Putamen (tissue), 1 donor: Measurements from ENCODE around the gene OR9G4.
A peak's percentile ranks its signal among the peaks of the same experiment; 100 is the strongest.

ENCODE experiments used
- DNase-seq: peaks from one replicate; pipeline ENCODE4 v3.0.0-alpha.2; 2016; ENCODE audit warnings: low spot score

Gene OR9G4

DNA sequence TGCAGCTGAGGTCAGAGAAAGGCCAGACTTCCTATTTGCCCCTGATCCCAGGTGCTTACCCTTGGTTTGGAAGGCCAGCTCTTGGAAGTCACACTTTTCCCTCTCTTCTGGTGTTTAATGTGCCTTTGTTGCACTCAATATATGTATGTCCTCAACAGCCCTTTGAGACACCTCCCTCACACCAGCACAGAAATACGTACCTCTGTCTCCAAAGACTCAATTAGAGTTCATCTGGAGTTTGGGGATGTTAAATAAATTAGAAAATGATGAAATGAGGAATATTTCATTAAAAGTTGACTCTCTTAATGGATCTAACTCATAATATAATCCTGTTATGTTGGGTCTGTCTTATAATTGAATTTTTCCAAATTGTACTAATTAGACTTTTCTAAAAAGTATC, at the start of gene OR9G4:
Gene OR9G4, minus strand, starts transcription at position 101 of the 400 bp plus-strand sequence. CDS start 4,931 bp downstream, outside the sequence.
- DNase-seq, result no peak

DNA sequence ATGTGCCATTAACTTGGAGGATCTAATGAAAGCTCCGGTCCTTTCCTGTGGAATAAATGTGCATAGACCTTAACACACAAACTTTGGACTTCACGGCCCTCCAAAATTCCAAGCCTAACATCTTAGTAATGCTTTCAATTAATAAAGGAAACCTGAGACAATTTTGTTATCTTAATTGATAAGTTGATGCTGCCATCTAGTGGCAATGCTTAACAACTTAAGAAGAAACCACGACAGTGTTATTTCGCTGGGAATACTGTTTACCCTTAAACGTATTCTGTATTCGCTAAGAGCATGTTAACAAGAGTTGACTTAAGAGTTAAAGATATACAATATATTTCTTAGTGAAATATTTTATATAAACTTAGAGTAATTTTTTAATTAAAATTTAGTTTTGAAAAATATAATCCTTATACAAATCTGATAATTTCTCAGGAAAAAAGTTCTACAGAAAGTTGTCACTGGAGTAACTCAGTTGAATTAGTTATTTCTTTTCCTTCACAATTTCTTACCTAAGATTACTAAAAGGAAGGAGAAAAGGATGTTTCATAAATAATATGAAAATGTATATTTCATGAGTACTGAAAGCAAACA, 35.0 kb upstream of the OR9G4 start:
- peak; percentile 11 for DNase-seq

DNA sequence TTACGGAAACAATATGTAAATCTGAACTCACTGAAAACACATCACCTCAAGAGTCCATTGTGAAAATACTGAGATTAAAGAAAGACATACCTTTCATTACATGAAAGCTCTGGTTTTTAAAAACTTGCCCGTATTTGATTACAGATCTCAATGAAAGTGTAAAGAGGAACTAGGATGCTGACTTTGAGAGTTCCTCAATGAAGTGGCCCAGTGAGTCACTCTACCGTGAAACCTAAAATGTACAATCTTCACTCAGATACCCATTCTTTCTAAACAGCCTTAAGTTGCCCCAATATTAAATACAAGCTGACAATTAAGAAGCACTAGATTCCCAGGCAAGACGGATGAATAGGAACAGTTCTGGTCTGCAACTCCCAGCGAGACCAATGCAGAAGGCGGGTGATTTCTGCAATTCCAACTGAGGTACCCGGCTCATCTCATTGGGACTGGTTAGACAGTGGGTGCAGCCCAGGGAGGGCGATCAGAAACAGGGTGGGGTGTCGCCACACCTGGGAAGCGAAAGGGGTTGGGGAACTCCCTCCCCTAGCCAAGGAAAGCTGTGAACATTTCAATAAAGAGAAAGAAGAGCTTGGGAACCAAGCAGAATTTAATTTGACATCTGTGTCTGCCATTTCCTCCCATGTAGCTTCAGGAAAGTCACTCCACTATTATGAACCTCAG, 33.8 kb upstream of the OR9G4 start:
- DNase-seq, result no peak

DNA sequence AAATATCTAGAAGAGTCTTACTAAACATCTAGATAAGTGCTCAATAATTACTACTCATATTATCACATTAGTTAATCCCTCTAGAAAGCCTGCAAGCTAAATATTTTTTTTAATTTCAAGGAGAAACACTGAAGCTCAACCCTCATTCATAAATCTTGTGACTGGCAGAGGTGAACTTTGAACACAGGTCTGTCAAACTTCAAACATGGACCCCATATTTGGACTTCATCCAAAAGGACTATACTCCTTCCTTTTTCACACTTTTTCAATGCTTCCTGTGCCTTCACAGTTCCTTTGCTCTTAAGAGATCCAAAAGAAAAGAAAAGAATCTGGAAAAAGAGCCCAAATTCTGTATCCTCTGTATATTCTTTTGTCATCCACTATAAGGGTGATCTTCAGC, 28.3 kb upstream of the OR9G4 start:
- DNase-seq, result no peak

DNA sequence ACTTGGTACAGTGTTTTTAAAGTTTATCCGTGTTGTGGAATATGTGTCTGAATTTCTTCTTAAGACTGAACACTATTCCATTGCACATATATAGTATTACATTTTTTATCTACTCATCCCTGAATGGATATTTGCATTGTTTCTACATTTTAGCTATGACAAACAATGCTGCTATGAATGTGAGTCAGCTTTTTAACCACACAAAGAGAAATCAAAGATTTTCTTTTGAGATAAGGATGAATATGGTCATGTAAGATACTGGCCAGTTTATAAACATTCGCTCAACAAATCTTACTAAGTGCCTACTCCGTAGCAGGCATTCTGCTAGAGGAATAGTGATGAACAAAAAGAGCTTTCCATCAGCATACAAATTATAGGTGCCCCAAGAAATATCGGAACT, 16.5 kb upstream of the OR9G4 start:
- DNase-seq, result no peak

DNA sequence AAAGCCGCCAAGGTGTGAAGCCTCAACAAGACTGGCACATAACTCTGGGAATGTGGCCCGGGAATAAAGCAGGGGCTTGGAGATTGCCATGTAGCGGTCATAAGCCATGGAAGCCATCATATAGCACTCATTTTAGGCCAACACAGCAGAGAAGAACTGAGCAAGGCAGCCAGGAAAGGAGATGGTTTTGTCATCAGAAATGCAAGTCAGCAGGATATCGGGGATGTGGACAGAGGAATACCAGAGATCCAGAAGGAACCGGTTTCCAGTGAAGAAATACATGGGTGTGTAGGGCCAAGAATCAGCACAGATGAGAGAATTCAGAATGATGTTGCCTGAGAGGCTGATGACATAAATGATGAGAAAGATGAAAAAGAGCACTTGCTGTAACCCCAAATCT, 3.0 kb upstream of the OR9G4 start:
- DNase-seq, result no peak

DNA sequence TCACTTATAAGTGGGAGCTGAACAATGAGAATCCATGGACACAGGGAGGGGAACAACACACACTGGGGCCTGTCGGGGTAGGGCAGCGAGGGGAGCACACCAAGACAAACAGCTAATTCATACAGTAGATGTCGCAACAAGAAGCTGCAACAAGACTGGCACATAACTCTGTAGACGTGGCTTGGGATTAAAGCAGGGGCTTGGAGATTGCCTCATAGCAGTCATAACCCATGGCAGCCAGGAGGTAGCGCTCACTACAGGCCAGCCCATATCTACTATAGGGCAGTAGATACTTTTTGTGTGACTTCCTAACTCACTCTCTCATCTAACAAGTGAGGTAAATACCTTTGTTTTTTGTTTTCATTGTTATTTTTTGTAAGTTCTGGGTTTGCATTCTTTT, 1.7 kb upstream of the OR9G4 start:
- DNase-seq, result no peak

DNA sequence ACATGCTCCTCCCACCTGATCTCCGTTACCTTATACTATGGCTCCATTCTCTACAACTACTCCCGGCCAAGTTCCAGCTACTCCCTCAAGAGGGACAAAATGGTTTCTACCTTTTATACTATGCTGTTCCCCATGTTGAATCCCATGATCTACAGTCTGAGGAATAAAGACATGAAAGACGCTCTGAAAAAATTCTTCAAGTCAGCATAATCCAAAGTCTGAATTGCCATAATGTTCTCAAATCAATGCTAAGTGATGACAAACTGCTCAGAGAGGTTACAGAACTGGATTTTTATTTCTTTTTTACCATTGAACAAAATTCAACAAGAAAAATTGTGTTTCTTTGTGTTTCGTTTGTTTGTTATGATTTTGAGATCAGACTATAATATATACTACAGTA, 7.6 kb downstream of the OR9G4 start:
- no peak for DNase-seq

DNA sequence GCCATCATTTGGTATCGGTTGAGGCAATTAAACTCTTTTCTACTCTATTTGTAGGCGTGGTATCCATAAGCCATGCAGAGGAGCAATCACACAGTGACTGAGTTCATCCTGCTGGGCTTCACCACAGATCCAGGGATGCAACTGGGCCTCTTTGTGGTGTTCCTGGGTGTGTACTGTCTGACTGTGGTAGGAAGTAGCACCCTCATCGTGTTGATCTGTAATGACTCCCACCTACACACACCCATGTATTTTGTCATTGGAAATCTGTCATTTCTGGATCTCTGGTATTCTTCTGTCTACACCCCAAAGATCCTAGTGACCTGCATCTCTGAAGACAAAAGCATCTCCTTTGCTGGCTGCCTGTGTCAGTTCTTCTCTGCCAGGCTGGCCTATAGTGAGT, 8.4 kb downstream of the OR9G4 start:
- DNase-seq, result no peak

DNA sequence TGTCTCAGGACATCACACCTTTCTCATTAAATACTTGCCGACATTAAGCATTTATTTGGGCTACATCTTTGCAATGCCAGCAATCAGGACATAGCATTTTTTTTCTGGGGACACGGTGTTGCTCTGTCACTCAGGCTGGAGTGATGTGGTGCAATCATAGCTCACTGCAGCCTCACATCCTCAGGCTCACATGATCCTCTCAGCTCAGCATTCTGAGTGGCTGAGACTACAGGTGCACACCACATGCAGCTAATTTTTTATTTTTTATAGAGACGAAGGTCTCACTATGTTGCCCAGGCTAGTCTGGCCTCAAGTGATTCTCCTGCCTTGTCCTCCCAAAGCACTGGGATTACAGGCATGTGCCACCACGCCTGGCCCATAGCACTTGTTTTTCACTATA, 28.0 kb downstream of the OR9G4 start:
- DNase-seq, result no peak

DNA sequence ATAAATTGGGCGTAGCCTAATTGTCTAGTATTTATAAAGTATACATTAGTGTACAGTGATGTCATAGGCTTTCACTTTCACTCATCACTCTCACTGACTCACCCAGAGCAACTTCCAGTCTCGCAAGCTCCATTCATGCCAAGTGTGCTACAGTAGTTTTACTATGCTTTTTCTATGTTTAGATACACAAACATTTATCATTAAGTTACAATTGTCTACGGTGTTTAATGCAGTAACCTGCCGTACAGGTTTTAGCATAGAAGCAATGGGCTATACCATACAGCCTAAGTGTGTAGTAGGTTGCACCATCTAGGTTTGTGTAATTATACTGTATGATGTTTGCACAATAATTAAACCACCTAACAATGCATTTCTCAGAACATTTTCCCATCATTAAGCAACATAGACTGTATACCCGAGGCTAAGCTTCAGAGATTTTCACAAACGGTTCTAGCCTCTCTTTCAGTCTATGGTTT, 32.1 kb downstream of the OR9G4 start:
- DNase-seq, result no peak

DNA sequence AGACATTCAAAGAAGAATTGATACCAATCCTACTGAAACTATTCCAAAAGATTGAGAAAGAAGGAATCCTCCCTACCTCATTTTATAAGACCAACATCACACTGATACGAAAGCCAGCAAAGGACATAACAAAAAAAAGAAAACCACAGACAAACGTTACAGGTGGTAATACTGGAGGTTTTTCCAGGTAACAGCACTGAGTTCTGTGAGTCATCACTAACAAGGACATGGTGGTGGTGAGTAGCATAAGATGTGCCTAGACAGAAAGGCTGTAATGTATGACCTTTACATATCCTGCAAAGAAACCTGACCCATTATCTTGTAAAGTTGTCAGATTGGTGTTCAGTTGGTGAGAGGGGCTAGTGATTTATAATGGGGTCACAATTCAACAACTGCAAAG, 34.3 kb downstream of the OR9G4 start:
- DNase-seq, result no peak

DNA sequence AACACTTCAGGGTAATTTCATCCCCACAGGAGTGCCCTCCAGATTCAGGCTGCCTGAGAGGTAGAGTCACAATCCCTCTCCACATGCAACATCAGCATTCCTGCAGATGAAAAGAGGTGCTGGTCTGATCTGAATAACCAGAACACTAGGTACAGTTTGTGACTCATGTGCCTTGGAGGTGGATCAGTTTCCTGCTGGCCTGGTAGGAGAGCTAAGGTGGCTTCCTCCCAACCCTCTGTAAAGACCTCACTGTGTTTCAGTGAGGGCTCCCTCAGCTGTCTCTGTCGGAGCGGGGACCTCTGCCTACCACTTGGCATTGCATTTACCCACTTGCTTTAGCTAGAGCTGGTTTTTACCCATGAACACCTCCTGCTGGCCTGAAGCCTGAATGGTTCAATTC, 42.0 kb downstream of the OR9G4 start:
- no peak for DNase-seq

DNA sequence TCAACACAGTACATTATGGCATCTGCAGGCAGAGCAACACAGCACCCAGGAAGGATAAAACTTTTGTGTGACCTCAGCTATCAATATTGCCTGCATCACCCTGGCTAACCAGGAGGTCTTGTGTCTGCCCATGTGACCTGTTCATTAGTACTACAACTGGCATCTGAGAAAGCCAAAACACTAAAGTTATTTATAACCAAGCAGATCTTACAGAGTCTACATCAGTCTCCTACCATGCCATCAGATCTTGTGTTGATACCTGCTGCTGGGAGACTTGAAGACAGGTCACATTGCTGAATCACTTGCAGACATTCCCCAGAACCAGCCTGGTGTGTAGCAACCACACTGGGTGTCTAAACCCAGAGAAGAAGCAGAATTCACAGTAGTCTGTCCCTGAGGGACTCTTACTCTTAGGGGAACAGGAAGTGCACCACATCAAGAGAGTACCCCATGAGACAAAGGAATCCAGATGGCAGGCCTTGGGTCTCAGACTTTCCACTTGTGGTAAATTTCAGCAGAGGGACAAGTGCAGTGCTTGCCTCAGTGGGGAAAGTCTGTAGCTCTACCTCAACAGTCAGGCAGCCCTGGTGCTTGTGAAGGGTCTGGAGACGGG, 42.6 kb downstream of the OR9G4 start:
- DNase-seq, result no peak

DNA sequence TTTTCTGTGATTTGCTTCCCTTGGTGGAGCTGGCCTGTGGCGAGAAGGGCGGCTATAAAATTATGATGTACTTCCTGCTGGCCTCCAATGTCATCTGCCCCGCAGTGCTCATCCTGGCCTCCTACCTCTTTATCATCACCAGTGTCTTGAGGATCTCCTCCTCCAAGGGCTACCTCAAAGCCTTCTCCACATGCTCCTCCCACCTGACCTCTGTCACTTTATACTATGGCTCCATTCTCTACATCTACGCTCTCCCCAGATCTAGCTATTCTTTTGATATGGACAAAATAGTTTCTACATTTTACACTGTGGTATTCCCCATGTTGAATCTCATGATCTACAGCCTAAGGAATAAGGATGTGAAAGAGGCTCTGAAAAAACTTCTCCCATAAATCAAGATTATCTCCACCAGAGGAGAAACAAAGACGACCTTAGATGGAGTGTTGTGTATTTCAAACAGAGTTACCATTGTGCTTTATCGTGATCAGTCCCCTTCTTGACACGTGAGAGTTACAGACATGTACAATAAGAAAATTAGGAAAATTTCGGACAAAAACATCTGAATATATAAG, 47.5 kb downstream of the OR9G4 start:
- DNase-seq, result no peak

DNA sequence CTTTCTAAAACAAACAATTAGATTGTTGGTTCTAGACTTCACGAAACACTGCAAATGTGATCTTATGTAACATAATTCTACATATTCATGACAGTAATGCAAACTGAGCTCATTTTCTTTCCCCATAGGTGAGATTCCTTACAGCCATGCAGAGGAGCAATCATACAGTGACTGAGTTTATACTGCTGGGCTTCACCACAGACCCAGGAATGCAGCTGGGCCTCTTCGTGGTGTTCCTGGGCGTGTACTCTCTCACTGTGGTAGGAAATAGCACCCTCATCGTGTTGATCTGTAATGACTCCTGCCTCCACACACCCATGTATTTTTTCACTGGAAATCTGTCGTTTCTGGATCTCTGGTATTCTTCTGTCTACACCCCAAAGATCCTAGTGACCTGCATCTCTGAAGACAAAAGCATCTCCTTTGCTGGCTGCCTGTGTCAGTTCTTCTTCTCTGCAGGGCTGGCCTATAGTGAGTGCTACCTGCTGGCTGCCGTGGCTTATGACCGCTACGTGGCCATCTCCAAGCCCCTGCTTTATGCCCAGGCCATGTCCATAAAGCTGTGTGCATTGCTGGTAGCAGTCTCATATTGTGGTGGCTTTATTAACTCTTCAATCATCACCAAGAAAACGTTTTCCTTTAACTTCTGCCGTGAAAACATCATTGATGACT, 48.1 kb downstream of the OR9G4 start:
- no peak for DNase-seq

DNA sequence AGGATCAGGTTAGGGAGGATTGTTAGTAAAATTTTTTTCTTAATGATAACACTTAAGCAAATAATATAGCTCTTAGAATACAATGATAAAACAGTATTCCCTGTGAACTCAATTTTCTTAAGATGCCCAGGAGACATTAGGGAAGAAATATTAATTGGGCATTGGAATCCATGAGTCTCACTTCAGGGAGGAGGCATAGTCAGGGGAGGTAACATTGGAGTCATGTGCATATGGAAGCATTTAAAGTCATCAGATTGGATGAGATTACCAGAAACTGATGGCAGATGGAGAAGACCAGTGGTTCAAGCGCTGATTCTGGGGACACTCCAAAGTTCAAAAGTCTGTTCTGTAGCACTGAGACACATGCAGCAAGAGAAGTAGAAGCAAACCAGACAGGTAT, 49.7 kb downstream of the OR9G4 start, which contains the start of gene OR9G1:
Gene OR9G1, plus strand, starts transcription at position 301 of the 400 bp plus-strand sequence. CDS start 1,293 bp downstream, outside the sequence.
- no peak for DNase-seq

DNA sequence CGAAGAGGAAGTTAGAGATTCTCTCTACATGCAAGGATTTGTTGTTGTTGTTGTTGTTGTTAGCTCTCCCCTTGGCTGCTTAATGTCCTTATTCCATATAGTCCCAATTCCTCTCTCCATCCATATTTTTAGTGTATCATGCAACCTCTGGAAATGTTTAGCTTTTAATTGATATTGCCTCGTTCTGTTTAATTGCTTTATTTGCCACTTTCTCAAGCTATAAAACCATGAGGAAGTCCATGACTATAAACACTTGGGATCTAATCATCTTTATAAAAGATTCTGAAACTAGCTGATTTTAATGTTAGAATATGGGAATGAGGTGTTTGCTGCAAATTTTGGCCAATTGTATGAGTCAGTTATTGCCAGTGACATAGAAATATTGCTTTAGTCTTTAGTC, 55.1 kb downstream of the OR9G4 start:
- no peak for DNase-seq
